ENCODE data around the gene E2F7.

- no peak for TF ChIP-seq CTCF (IDR thresholded peaks at IDR 0.05)
- no peak for TF ChIP-seq POLR2AphosphoS5 (IDR thresholded peaks at IDR 0.05; ENCODE audit: low read depth, low read length)
- no peak for TF ChIP-seq TCF7L2 (IDR thresholded peaks at IDR 0.05; ENCODE audit: low read depth, low read length)
- TF ChIP-seq REST (IDR thresholded peaks at IDR 0.05; ENCODE audit: insufficient read depth in 1 of 2, low read depth in 2 of 2, low read length in 1 of 2) = no peak
- TF ChIP-seq SIN3A (IDR thresholded peaks at IDR 0.05; ENCODE audit: borderline replicate concordance, insufficient read depth, low read depth, low read length) = no peak
Observed at GRCh38 chr12:77062846-77063461, 2.4 kb downstream of the E2F7 start.

Data from Panc1 (cell line).